HG02588 (cell line): ENCODE data around the gene KNCN.

ENCODE experiments used
- ATAC-seq: cut with Tn5 transposase; IDR thresholded peaks from one replicate; pipeline ENCODE4 v1.9.1; 2021; ENCODE audit warnings: mild to moderate bottlenecking, moderate library complexity; ENCODE audit not compliant: unreplicated experiment

The KNCN gene

GRCh38 chr1:46551597-46552095 is at the start of gene KNCN:
Gene KNCN, minus strand, starts transcription at chr1:46551647. Its CDS starts 432 bp downstream, at chr1:46551215.
- ATAC-seq = no peak

- no peak for ATAC-seq
Observed at GRCh38 chr1:46599059-46599970, 47.9 kb upstream of the KNCN start.

- no peak for ATAC-seq
Observed at GRCh38 chr1:46596846-46597245, 45.4 kb upstream of the KNCN start.

GRCh38 chr1:46596036-46596435 is 44.6 kb upstream of the KNCN start:
- no peak for ATAC-seq

GRCh38 chr1:46595127-46595526 is 43.7 kb upstream of the KNCN start:
- no peak for ATAC-seq

GRCh38 chr1:46594063-46594462 is 42.6 kb upstream of the KNCN start:
- no peak for ATAC-seq

- no peak for ATAC-seq
Observed at GRCh38 chr1:46592823-46593222, 41.4 kb upstream of the KNCN start.

GRCh38 chr1:46589529-46589928 is 38.1 kb upstream of the KNCN start:
- no peak for ATAC-seq

GRCh38 chr1:46587069-46587468 is 35.6 kb upstream of the KNCN start:
- no peak for ATAC-seq

- ATAC-seq = no peak
Observed at GRCh38 chr1:46585312-46585938, 34.0 kb upstream of the KNCN start.

GRCh38 chr1:46583494-46583893 is 32.0 kb upstream of the KNCN start:
- no peak for ATAC-seq

GRCh38 chr1:46582972-46583371 is 31.5 kb upstream of the KNCN start:
- no peak for ATAC-seq

GRCh38 chr1:46581681-46582455 is 30.4 kb upstream of the KNCN start:
- no peak for ATAC-seq

GRCh38 chr1:46580140-46580903 is 28.9 kb upstream of the KNCN start:
- no peak for ATAC-seq

- no peak for ATAC-seq
Observed at GRCh38 chr1:46577671-46578070, 26.2 kb upstream of the KNCN start.

GRCh38 chr1:46576596-46576995 is 25.1 kb upstream of the KNCN start:
- no peak for ATAC-seq

- ATAC-seq = no peak
Observed at GRCh38 chr1:46575778-46576177, 24.3 kb upstream of the KNCN start.

- no peak for ATAC-seq
Observed at GRCh38 chr1:46575300-46575699, 23.9 kb upstream of the KNCN start.

- ATAC-seq = no peak
Observed at GRCh38 chr1:46571691-46572225, 20.3 kb upstream of the KNCN start.
